ENCODE results near the gene NLGN1.

- TF ChIP-seq CTCF (IDR thresholded peaks at IDR 0.05; ENCODE audit: poor library complexity): no peak
- no peak for TF ChIP-seq EZH2 (IDR thresholded peaks at IDR 0.05; ENCODE audit: borderline replicate concordance)
- TF ChIP-seq EZH2phosphoT487 (IDR thresholded peaks at IDR 0.05; ENCODE audit: low read depth, severe bottlenecking, unreplicated experiment): no peak
These were observed 796.1 kb downstream of the NLGN1 start for GRCh38 chr3:174193604-174194003.

Measured in hepatocyte (in vitro differentiated cells).